Measurements from ENCODE around the gene RHOD.

RHOD gene

DNA sequence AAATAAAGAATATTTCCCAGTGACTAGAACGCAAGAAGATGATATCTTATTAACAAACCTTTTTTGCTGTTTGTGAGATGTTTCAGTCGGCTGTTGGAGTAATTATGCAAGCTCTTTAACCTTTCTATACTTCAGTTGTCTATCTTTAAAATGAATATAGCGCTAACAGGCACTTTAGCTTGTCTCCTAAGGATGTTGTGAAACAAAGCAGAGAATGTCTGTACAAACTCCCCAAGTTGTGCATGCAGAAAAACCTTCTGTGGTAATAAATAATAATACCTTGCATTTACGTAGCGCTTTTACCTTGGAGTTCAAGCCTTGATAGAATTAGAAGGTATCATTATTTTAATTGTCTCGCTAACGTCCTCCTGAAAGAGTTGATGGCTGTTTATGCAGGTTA, 60.5 kb downstream of the RHOD start:
- Histone ChIP-seq H3K4me1 (ENCODE audit: insufficient read depth, insufficient read length) (peaks cover 6% of the 10 kb centered on the region), H3K36me3 (ENCODE audit: insufficient read depth, insufficient read length, low read length) (peaks cover 13% of the 10 kb centered on the region), H3K4me3 (ENCODE audit: insufficient read length, low read depth) (peak overlapping the region; percentile 62), H3K9ac (ENCODE audit: insufficient read length, low read depth) (peak overlapping the region; percentile 98), H3K9me3 (ENCODE audit: insufficient read depth, low read length) (no peaks in the 10 kb centered on the region), H3K27me3 (ENCODE audit: insufficient read depth, insufficient read length) (peaks cover 12% of the 10 kb centered on the region)
- TF ChIP-seq YY1 (IDR thresholded peaks at IDR 0.05; ENCODE audit: insufficient read depth, insufficient read length), result no peak
- TF ChIP-seq SUZ12 (IDR thresholded peaks at IDR 0.05; ENCODE audit: extremely low read depth, insufficient read depth, insufficient read length), result no peak
- no peak for TF ChIP-seq ZNF274 (IDR thresholded peaks at IDR 0.05; ENCODE audit: low read depth, low read length)
- no peak for DNase-seq (ENCODE audit: low read depth, low spot score)

DNA sequence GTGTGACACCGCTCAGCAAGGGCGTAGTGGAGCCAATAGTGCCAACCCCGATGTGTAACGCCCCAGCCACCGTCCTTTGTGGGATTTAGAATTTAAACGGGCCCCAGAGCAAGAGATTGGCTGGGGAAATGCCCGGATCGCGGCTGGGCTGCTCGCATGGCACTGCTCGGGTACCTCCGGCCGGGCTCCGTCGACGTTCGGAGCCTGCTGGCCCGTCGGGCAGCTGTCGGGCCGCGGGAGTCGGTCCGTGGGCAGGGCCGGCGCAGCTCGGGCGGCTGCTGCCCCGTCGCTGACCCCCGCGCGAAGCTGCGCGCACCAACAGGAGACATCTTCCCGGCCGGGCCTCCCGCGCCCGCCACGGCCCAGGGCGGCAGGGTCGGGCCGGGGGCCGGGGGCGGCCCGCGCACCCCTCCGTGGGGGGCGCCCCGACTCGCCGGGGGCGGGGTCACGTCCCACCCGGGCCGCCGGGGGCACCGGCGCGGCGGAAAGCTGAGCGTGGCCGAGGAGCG, 61.1 kb downstream of the RHOD start:
- Histone ChIP-seq H3K9me3 (ENCODE audit: insufficient read depth, low read length) (no peaks in the 10 kb centered on the region), H3K36me3 (ENCODE audit: insufficient read depth, insufficient read length, low read length) (peaks cover 15% of the 10 kb centered on the region), H3K4me3 (ENCODE audit: insufficient read length, low read depth) (peak overlapping the region; percentile 62), H3K27me3 (ENCODE audit: insufficient read depth, insufficient read length) (peaks cover 12% of the 10 kb centered on the region), H3K4me1 (ENCODE audit: insufficient read depth, insufficient read length) (peaks cover 6% of the 10 kb centered on the region), H3K9ac (ENCODE audit: insufficient read length, low read depth) (peak overlapping the region; percentile 98)
- no peak for DNase-seq (ENCODE audit: low read depth, low spot score)
- TF ChIP-seq SUZ12 (IDR thresholded peaks at IDR 0.05; ENCODE audit: extremely low read depth, insufficient read depth, insufficient read length) (no peak), ZNF274 (IDR thresholded peaks at IDR 0.05; ENCODE audit: low read depth, low read length) (no peak), YY1 (IDR thresholded peaks at IDR 0.05; ENCODE audit: insufficient read depth, insufficient read length) (no peak)

DNA sequence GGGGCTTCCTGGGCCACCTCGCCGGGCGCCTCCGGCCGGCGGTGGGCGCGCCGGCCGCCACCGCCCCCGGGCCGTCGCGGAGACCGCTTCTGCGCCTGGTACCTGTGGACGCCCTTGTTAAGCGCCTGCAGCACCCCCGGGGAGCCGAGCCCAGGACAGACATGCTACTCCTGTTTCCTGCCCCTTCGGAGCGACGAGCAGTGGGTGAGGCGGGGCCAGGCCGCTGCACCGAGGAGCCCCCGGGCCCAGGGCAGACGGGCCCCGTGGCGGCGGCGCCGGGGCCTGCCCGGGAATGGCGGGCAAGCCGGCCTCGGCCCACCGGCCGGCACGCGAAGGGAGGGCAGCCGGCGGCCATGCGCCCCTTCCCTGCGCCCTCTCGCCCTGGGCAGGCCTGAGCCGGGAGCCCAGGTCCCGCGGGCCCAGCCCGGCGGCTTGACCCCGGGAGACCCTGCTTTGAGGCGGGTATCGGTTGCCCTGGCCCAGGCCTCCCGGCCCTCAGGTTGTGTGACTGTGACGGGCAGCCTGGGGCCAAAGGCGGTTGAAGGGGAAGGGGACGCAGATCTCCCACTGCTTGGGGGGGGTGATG, 61.6 kb downstream of the RHOD start:
- TF ChIP-seq ZNF274 (IDR thresholded peaks at IDR 0.05; ENCODE audit: low read depth, low read length) (no peak), YY1 (IDR thresholded peaks at IDR 0.05; ENCODE audit: insufficient read depth, insufficient read length) (peak; percentile 36)
- no peak for DNase-seq (ENCODE audit: low read depth, low spot score)
- peak overlapping the region; percentile 62 for H3K4me3 ChIP-seq (ENCODE audit: insufficient read length, low read depth)
- peaks cover 3% of the 10 kb centered on the region for H3K4me1 ChIP-seq (ENCODE audit: insufficient read depth, insufficient read length)
- peaks cover 21% of the 10 kb centered on the region for H3K36me3 ChIP-seq (ENCODE audit: insufficient read depth, insufficient read length, low read length)
- no peaks in the 10 kb centered on the region for H3K9me3 ChIP-seq (ENCODE audit: insufficient read depth, low read length)
- H3K9ac ChIP-seq (ENCODE audit: insufficient read length, low read depth), result peak overlapping the region; percentile 98
- peaks cover 12% of the 10 kb centered on the region for H3K27me3 ChIP-seq (ENCODE audit: insufficient read depth, insufficient read length)

DNA sequence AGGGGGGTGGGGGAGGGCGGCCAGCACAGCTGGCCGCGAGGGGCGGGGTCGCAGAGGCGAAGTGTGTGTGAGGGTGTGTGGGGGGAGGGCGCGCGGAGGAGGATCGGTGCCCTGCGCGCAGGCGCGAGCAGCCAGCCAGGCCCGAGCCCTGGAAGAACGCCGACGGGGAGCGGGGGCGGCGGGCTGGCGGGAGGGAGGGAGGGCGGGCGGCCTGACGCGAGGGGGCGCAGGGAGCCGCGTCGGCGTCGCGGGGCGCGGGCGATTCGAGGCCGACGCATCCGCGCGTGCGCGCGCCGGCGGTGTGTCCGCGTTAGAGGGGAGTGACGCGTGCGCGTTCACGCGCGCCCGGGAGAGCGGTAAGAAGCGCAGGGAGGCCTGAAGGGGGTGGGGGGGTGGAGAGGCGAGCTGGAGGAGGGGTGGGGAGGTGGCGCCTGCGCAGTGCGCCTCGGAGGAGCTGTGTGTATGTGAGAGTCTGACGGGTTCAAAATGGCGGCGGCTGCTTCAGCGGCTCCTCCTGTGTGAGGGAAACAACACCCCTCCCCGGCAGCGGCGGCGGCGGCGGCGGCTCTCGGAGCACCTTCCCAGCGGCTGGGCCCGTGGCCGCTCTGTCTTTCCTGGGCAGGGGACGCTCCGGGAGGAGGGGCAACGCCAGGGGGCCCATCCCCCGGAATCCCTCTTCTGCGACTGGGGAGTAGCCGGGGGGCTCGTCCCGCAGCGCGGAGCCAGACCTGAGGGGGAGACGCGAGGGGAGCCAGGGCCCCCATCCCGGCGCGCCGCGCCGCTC, 62.3 kb downstream of the RHOD start, which contains the start of gene KDM2A:
TSS of gene KDM2A (plus strand) at position 463 of the 784 bp plus-strand sequence. CDS start 2,054 bp downstream, outside the sequence.
- Histone ChIP-seq H3K9ac (ENCODE audit: insufficient read length, low read depth) (peak within 1 kb of the TSS; percentile 98), H3K9me3 (ENCODE audit: insufficient read depth, low read length) (no peaks in the 10 kb centered on the region), H3K4me1 (ENCODE audit: insufficient read depth, insufficient read length) (no peaks in the 10 kb centered on the region), H3K27me3 (ENCODE audit: insufficient read depth, insufficient read length) (peaks cover 12% of the 10 kb centered on the region), H3K36me3 (ENCODE audit: insufficient read depth, insufficient read length, low read length) (peaks cover 27% of the 10 kb centered on the region), H3K4me3 (ENCODE audit: insufficient read length, low read depth) (peak within 1 kb of the TSS; percentile 96)
- TF ChIP-seq YY1 (IDR thresholded peaks at IDR 0.05; ENCODE audit: insufficient read depth, insufficient read length) (peak; percentile 85), SUZ12 (IDR thresholded peaks at IDR 0.05; ENCODE audit: extremely low read depth, insufficient read depth, insufficient read length) (no peak)
- peak; percentile 100 for DNase-seq (ENCODE audit: low read depth, low spot score)

DNA sequence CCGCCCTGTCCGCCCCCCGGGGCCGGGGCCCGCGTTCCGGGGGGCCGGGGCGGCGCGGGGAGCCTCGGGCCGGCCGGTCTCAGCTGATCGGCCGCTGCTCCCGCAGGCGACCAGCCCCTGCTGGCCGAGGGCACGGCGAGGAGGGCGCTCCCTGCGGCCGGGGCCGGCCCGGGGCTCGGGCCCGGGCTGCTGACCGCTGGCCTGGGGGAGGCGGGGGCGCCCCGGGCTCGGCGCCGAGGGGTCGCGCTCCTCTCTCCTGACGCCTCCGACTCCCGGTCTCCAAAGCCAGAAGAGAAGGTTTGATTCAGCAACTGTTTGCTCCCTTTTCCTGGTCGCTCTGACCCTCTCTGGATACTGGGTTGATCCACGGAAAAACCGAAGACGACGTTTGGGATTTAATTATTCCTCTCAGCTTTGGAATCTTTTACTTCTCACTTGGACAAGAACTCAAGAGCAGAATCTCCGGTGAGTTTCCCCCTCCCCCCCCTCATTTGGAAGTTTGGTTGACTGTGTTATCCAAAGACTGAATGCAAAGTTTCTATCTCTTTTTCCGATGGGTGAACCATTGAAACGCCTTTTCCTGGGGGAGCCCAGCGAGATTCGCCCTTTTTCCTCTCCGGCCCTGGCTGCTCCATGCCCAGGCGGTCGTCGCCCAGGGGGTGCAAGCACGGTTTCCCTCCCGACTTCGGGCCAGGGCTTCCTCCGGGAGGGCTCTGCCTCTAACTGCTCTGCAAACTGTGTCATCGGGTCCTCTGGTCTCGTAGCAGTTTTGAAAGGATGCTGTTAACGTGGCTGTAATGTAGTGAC, 63.1 kb downstream of the RHOD start:
- Histone ChIP-seq H3K4me3 (ENCODE audit: insufficient read length, low read depth) (peak overlapping the region; percentile 96), H3K4me1 (ENCODE audit: insufficient read depth, insufficient read length) (no peaks in the 10 kb centered on the region), H3K9ac (ENCODE audit: insufficient read length, low read depth) (peak overlapping the region; percentile 91), H3K36me3 (ENCODE audit: insufficient read depth, insufficient read length, low read length) (peaks cover 27% of the 10 kb centered on the region), H3K27me3 (ENCODE audit: insufficient read depth, insufficient read length) (peaks cover 12% of the 10 kb centered on the region), H3K9me3 (ENCODE audit: insufficient read depth, low read length) (no peaks in the 10 kb centered on the region)
- no peak for DNase-seq (ENCODE audit: low read depth, low spot score)
- no peak for TF ChIP-seq ZNF274 (IDR thresholded peaks at IDR 0.05; ENCODE audit: low read depth, low read length)
- TF ChIP-seq SUZ12 (IDR thresholded peaks at IDR 0.05; ENCODE audit: extremely low read depth, insufficient read depth, insufficient read length), result no peak
- TF ChIP-seq YY1 (IDR thresholded peaks at IDR 0.05; ENCODE audit: insufficient read depth, insufficient read length), result no peak

DNA sequence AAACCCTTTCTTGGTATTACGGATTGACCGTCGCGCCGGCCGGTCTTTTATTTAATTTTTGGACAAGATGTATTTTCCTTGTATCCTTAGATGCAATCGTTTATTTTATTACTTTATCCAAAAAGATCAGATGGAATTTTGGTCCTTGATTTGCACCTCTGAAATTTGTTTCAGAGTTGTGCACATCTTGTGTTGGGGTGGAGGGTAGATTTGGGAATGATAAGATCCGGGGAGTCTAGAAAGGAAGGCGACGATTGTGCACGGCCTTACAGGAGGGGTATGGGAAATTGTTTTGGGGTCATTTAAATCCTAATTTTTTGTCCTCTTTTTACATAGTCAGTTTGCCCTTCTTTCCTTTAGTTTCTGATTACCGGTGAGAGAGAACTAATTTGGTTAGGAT, 63.8 kb downstream of the RHOD start:
- H3K9me3 ChIP-seq (ENCODE audit: insufficient read depth, low read length), result no peaks in the 10 kb centered on the region
- H3K9ac ChIP-seq (ENCODE audit: insufficient read length, low read depth), result peak overlapping the region; percentile 91
- H3K4me1 ChIP-seq (ENCODE audit: insufficient read depth, insufficient read length), result no peaks in the 10 kb centered on the region
- H3K4me3 ChIP-seq (ENCODE audit: insufficient read length, low read depth), result peak overlapping the region; percentile 96
- H3K36me3 ChIP-seq (ENCODE audit: insufficient read depth, insufficient read length, low read length), result peaks cover 32% of the 10 kb centered on the region
- H3K27me3 ChIP-seq (ENCODE audit: insufficient read depth, insufficient read length), result peaks cover 12% of the 10 kb centered on the region
- no peak for DNase-seq (ENCODE audit: low read depth, low spot score)
- TF ChIP-seq YY1 (IDR thresholded peaks at IDR 0.05; ENCODE audit: insufficient read depth, insufficient read length), result no peak
- no peak for TF ChIP-seq ZNF274 (IDR thresholded peaks at IDR 0.05; ENCODE audit: low read depth, low read length)
- TF ChIP-seq SUZ12 (IDR thresholded peaks at IDR 0.05; ENCODE audit: extremely low read depth, insufficient read depth, insufficient read length), result no peak
